ENCODE data around the gene ALPP. TPM values are rescaled to one million over a fixed set of nuclear protein-coding genes. Genes with fewer than 3 reads are reported as not detected.
"Not testable (repeated sequence)": the region's sequence is repeated elsewhere in the genome, so short reads cannot be mapped to it uniquely, and the experiment has no call there.

Gene ALPP
- total RNA-seq, 2 experiments from 2014 or later = not detected

DNA sequence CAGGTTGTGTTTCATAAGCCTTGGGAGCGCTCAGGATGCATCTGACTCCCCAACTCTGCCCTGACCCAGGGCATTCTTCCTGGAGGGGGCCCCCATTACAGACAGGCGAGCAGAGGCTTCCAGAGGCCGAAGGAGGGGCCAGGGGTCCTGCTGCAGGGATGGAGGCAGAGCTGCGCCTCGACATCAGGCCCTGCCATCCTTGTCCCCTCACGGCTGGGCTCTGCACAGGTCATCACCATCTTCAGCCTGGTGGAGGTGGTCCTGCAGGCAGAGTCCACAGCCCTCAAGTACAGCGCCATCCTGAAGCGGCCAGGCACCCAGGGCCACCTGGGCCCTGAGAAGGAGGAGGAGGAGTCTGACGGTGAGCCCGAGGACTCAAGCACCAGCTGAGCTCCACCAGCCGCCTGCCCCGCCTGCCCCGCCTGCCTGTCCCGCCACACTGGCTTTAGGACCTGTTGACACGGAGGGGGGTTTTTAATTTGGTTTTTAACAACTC, 42.3 kb upstream of the ALPP start:
- H3K9me3 Mint-ChIP-seq = no peaks in the 10 kb centered on the region
- DNase-seq = no peak
- CTCF ChIA-PET = interaction anchor here (1.6 to 2.7 kb wide), 3 partner anchors 21 to 103 kb away, joined by 4 to 13 read pairs (median 6); no protein-coding TSS in a partner anchor
- H3K4me3 Mint-ChIP-seq = no peak overlapping the region
- H3K27me3 Mint-ChIP-seq = no peaks in the 10 kb centered on the region
- no peaks in the 10 kb centered on the region for H3K4me1 Mint-ChIP-seq
- H3K27ac Mint-ChIP-seq = no peak overlapping the region
- no peaks in the 10 kb centered on the region for H3K36me3 Mint-ChIP-seq (ENCODE audit: low read depth)
- POLR2A ChIA-PET = no interaction called here

DNA sequence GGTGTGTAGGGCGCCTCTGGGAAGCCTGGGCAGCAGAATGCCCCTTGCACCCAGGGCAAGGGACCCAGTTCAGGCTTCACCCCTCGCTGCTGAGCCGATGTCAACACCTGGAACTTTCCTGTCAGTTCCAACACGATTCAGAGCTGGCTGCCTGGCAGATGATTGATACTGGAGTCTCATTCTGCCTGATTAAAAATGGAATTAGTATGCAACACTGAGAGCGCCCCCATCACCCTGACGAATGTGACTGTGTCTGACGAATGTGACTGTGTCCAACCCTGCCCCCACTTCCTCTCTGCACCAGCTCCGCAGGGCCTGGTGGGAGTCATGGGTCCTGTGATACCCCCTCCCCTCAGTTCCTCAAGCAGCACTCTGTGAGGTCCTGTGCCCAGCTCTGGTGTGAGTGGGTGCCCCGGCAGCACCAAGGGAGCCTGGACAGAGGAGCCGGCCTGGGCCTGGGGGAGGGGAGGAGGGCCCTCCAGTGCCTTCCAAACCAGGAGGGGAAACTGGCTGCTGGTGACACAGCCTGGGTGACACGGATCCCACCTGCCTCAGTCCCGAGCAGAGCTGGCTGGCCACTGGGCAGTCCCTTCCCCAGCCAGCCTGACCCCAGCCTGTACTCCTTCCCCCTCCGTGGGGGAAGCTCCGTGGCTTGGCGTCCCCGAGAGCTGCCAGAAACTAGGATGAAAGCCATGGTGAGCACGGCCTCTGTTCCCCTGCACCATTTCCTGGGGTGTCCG, 41.4 kb upstream of the ALPP start:
- no peaks in the 10 kb centered on the region for H3K9me3 Mint-ChIP-seq
- H3K4me3 Mint-ChIP-seq = no peak overlapping the region
- CTCF ChIA-PET = interaction anchor here (2.7 kb wide), 1 partner anchor 30 kb away, joined by 6 read pairs; no protein-coding TSS in a partner anchor
- H3K27me3 Mint-ChIP-seq = no peaks in the 10 kb centered on the region
- POLR2A ChIA-PET = no interaction called here
- H3K4me1 Mint-ChIP-seq = no peaks in the 10 kb centered on the region
- no peaks in the 10 kb centered on the region for H3K36me3 Mint-ChIP-seq (ENCODE audit: low read depth)
- no peak for DNase-seq
- H3K27ac Mint-ChIP-seq = no peak overlapping the region

DNA sequence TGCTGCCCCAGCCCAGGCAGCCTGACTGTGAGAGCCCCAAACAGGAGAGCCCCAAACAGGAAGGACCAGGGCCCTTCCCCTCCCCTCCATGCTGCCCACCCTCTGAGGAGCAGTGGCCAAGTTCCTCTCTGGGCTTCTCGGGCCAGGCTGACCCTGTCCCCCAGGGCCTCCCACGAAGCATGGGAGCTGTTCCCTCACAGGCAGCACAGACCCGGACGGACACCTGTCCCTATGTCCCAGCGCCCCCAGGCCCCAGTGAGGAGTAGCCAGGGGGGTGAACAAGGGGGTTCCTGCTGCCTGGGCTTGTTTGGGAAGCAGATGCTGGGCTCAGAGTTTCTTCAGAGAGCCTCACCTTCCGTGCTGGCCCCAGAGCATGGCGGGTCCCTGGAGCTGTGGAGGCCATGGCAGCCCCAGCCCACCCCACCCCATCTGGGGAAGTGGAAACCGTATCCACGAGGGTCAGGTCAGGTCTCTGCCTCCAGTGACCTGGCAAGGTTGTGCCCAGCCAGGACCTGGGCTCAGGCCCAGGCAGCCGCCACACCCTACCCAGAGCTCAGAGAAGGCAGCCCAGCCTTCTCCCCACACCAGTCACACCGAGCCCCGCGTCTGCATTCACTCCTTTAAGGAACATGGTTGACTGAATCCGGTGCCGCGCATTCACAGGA, 40.3 kb upstream of the ALPP start:
- H3K4me3 Mint-ChIP-seq; H3K27me3 Mint-ChIP-seq; CTCF ChIA-PET; DNase-seq; H3K9me3 Mint-ChIP-seq; POLR2A ChIA-PET; H3K36me3 Mint-ChIP-seq (ENCODE audit: low read depth); H3K4me1 Mint-ChIP-seq; H3K27ac Mint-ChIP-seq: not testable (repeated sequence)

DNA sequence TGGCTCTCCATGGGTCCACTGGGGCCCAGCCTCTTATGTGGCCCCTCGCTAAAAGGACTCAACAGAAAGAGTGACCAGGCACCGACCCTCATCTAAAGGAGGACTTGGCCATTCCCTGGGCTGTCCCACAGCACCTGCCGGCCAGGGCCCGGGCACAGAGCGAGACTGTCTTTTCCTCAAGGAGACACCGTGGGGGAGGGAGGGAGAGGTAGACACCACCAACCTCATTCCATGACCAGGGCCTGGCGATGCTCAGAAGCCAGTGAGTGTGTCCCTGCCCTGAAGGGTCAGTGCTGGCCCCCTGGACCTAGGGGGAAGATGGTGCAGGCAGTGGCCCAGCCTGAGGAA, 39.8 kb upstream of the ALPP start:
- CTCF ChIA-PET = no interaction called here
- Mint-ChIP-seq H3K4me3 (no peak overlapping the region), H3K36me3 (ENCODE audit: low read depth) (no peaks in the 10 kb centered on the region), H3K4me1 (no peaks in the 10 kb centered on the region), H3K9me3 (no peaks in the 10 kb centered on the region), H3K27ac (no peak overlapping the region), H3K27me3 (peaks cover under 1% of the 10 kb centered on the region)
- DNase-seq = no peak
- POLR2A ChIA-PET = no interaction called here

DNA sequence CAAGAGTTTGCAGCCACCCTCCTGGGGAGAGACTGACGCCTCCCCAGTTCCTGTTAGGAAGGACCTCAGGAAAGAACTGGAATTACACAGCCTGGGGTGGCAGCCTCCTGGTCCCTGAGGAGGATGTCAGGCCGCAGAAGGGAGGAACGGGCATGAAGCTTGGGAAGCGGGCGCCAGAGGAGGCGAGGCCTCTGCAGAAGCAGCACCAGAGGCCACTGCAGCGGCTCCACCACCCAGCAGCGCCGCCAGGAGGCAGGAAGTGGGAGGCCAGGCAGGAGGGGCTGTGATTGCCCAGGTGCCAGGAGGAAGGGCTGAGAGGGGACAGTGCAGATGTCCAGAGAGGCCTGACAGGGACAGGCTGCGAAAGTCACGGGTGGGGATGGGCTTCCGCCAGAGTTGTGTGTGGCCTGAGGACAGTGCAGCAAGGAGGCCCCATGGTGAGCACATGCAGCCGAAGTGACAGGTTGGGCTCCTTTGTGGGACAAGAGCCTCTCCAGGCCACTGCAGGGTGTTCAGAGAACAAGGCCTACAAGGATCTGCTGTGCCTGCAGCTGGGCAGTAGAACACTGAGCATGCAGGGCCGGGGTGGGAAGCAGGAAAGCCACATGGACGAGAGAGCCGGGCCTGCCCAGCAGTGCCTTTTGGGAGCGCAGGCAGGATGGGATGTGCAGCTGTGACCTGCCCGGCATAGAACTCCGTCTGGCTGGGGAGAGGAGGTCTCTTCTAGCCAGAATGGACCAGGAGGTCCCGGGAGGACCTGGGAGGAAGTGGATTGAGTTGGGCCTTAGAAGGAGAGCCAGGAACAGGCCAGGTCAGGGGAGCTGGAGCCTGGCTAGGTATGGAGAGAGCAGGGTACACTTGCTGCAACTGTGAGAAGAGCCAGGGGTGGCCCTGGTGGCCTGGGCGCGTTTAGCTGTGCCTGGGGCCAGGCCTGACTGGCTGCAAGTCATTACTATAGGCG, 39.1 kb upstream of the ALPP start:
- Mint-ChIP-seq H3K9me3 (no peaks in the 10 kb centered on the region), H3K4me1 (no peaks in the 10 kb centered on the region), H3K27ac (no peak overlapping the region), H3K4me3 (no peak overlapping the region), H3K27me3 (peaks cover 6% of the 10 kb centered on the region), H3K36me3 (ENCODE audit: low read depth) (no peaks in the 10 kb centered on the region)
- no peak for DNase-seq
- ChIA-PET POLR2A (no interaction called here), CTCF (no interaction called here)

DNA sequence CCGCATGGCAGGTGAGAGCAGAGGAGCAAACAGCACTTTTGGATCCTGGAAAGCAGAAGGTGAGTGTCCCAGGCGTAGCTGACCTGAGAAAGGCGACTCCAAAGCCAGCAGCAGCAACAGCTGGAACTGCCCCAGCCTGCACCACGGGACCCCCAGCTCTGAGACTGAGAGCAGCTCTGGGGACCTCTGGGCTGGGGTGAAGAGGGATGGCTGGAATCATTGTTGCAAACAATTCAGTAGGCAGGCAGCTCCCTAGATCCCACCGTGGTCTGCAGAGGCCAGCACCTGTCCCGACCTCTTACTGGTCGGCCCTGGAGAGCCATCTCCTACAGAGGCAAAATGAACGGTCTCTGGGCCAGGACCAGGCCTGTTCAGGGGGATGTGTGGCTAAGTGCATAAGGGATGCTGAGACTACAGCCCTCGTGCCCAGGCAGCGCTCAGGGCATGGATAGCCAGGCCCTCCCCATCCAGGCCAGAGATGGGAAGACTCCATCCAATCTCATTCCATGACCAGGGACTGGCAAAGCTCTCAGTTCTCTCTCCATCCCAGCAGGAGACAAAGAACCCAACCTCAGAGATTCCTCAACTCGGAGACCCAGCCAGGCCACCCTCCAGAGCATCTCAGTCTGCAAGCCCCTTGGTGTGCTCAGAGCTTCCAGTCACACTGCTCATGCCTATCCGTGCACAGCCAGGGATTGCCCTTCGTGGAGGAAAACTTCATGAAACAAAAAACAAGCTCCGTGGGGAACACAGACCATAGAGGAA, 38.2 kb upstream of the ALPP start:
- H3K4me1 Mint-ChIP-seq = no peaks in the 10 kb centered on the region
- no peak for DNase-seq
- no peaks in the 10 kb centered on the region for H3K36me3 Mint-ChIP-seq (ENCODE audit: low read depth)
- H3K27ac Mint-ChIP-seq = no peak overlapping the region
- POLR2A ChIA-PET = no interaction called here
- CTCF ChIA-PET = interaction anchor here (1.6 kb wide), 1 partner anchor 100 kb away, joined by 6 read pairs; no protein-coding TSS in a partner anchor
- H3K27me3 Mint-ChIP-seq = peaks cover 7% of the 10 kb centered on the region
- H3K9me3 Mint-ChIP-seq = no peaks in the 10 kb centered on the region
- no peak overlapping the region for H3K4me3 Mint-ChIP-seq

DNA sequence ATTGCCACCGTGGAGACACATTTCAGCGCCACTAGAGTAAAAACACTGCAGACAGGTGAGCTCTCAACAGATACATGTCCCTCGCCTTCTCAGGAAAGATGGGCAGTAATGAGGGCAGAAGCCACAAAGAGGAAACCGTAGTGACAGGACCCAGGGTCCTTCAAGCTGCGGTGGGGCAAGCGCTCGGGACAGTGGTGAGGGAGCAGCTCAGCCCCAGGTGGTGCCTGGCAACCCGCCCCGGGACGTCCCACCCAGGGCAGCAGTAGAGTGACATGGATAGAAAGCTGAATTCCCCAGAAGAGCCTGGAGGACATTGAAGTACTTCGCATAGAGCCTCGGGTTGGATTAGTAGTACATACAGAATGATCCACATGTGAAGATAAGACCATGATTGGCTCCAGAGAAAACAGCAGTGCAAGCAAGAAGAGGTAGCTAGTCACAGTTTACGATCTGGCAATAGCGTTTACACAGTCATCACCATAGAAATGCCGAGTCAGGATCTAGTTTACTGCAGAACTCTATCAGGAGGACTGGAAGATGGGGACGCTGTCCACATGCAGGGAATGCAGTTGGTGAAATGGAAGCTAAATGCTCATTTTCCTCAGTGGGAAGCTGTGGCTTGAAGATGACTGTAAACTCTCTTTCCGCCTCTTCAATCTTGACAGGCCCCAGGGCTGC, 37.4 kb upstream of the ALPP start:
- ChIA-PET POLR2A (no interaction called here), CTCF (interaction anchor here (1.6 kb wide), 1 partner anchor 99 kb away, joined by 6 read pairs; no protein-coding TSS in a partner anchor)
- Mint-ChIP-seq H3K9me3 (no peaks in the 10 kb centered on the region), H3K27me3 (peaks cover 7% of the 10 kb centered on the region), H3K36me3 (ENCODE audit: low read depth) (no peaks in the 10 kb centered on the region), H3K4me1 (no peaks in the 10 kb centered on the region), H3K4me3 (no peak overlapping the region), H3K27ac (no peak overlapping the region)
- DNase-seq = no peak

DNA sequence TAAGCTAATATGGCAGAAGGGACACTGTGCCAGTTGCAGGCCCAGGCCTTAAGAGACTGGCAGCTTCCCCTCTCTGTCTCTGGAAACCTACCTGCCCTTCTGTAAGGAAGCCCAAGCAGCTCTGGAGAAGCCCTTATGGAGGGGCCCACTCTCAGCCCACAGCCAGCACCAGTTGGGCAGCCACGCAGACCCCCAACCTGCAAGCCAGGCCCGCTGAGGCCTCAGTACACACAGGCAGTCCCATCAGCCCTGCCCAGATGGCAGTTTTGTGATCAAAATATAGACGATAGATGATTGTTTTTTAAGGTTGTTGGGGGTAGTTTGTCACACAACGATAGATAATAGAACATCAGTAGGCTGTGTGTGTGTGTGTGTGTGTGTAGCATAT, 36.8 kb upstream of the ALPP start:
- no peaks in the 10 kb centered on the region for H3K36me3 Mint-ChIP-seq (ENCODE audit: low read depth)
- no peaks in the 10 kb centered on the region for H3K4me1 Mint-ChIP-seq
- no peaks in the 10 kb centered on the region for H3K9me3 Mint-ChIP-seq
- no peak overlapping the region for H3K27ac Mint-ChIP-seq
- peaks cover 9% of the 10 kb centered on the region for H3K27me3 Mint-ChIP-seq
- ChIA-PET POLR2A (no interaction called here), CTCF (interaction anchor here (1.6 kb wide), 1 partner anchor 98 kb away, joined by 6 read pairs; no protein-coding TSS in a partner anchor)
- DNase-seq = no peak
- no peak overlapping the region for H3K4me3 Mint-ChIP-seq

DNA sequence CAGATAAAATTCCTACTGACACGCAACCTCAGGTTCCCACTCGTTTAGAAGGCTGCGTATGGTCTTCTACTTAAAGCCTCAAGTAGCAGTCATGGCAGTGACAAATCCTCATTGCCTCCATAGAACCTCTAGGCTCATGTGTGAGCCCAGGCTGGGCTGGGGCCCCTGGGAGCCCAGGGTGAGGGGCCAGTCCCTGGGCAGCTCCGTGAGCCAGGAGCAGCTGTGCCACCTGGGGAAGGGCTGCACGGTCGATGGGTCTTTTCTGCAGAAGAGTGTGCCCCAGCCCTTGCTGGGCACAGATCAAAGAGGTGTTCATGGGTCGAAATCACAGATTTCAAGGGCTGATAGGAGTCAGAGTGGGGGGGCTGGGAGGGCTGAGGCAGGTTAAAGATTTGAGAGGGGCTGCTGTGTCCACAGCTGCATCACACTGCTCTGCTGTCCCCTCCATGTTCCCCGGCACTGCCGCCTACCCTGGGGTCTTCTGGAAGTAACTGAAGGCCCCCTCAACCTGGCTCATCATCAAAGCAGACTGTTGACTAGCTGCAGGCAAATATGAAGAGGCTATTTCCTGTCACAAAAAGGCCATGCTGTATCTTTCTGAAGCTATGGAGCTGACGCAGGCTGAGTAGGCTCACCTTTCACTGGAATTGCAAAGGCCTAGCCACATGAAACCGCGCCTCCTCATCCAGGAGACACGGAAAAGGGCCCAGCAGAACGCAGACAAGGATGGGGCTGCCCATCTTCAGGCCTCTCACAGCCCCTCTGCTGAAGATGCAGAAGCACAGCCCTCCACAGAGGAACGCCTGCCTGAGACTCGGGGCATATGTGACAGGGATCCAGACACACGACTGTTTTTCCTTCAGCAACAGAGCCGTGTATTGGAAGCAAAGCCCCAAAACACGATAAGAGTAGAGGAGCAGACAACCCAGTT, 35.7 kb upstream of the ALPP start:
- Mint-ChIP-seq H3K4me1 (no peaks in the 10 kb centered on the region), H3K36me3 (ENCODE audit: low read depth) (no peaks in the 10 kb centered on the region), H3K27me3 (peaks cover 12% of the 10 kb centered on the region), H3K27ac (no peak overlapping the region), H3K9me3 (no peaks in the 10 kb centered on the region), H3K4me3 (no peak overlapping the region)
- no peak for DNase-seq
- CTCF ChIA-PET = no interaction called here
- POLR2A ChIA-PET = interaction anchor here (0.8 to 1.2 kb wide), 2 partner anchors 21 to 94 kb away, joined by 3 read pairs; no protein-coding TSS in a partner anchor

DNA sequence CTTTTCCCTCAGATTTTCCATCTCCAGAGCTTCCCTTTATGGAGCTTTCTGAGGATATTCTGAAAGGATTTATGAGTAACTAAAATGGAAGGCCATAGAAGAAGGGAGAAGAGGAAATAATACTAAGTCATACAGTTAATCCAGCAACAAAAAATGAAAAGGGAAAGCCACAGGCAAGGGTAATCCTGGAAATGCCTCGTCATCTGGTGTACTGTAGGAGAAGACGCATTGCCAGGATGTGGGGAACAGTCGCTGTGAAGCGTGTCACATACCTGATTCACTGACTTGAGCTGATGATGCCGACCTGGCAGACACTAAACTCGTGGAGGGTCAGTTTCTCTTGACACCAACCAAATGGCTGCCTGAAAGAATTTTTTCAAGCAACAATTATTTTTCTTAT, 34.7 kb upstream of the ALPP start:
- CTCF ChIA-PET = no interaction called here

DNA sequence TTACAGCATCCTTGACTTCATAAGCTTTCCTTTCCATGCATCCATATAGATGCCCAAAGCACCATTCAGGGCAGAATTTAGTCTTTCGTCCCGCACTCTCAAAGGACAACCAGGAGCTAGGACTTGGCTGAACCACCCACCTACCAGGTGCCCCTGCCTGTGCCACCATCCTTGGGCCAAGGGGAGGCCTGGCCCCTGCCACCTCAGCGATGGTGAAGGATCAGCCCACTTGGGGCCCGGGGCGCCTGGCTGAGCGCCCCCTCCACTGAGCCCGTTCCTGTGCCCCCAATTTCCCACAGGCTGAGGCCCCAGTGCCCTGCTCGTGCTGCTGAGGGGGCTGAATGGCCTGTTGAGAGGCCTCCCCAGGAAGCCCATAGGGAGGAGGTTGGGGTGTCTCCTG, 33.3 kb upstream of the ALPP start:
- DNase-seq = no peak
- no peaks in the 10 kb centered on the region for H3K36me3 Mint-ChIP-seq (ENCODE audit: low read depth)
- H3K4me1 Mint-ChIP-seq = peaks cover 7% of the 10 kb centered on the region
- H3K27ac Mint-ChIP-seq = no peak overlapping the region
- no peaks in the 10 kb centered on the region for H3K9me3 Mint-ChIP-seq
- peaks cover 17% of the 10 kb centered on the region for H3K27me3 Mint-ChIP-seq
- ChIA-PET POLR2A (no interaction called here), CTCF (no interaction called here)
- no peak overlapping the region for H3K4me3 Mint-ChIP-seq

More for the DNA sequence above, 34.7 kb upstream of the ALPP start:
- POLR2A ChIA-PET = interaction anchor here (0.8 to 1.2 kb wide), 2 partner anchors 20 to 93 kb away, joined by 3 read pairs; no protein-coding TSS in a partner anchor
- Mint-ChIP-seq H3K9me3 (no peaks in the 10 kb centered on the region), H3K4me1 (peaks cover 2% of the 10 kb centered on the region), H3K4me3 (no peak overlapping the region), H3K27me3 (peaks cover 13% of the 10 kb centered on the region), H3K36me3 (ENCODE audit: low read depth) (no peaks in the 10 kb centered on the region), H3K27ac (no peak overlapping the region)
- DNase-seq = no peak

Data from activated CD4-positive, alpha-beta memory T cell treated with anti-CD3 and anti-CD28 coated beads, Interleukin-2, amount 10 ng/mL, durations not matched to agents 7 days and 5 days (primary cell).